MM.1S (cell line): ENCODE data around the gene CYGB.

Experiments used
- EZH2 ChIP-seq: fragments of 300-600 bp; sonication (generic); optimal IDR thresholded peaks from 2 replicates; pipeline ENCODE3; 2017; ENCODE audit warnings: low read depth, mild to moderate bottlenecking, antibody characterized with exemption, low read length, mixed read lengths
- EZH2phosphoT487 ChIP-seq: fragments of 300-600 bp; sonication (generic); IDR thresholded peaks from 2 replicates; pipeline ENCODE4 v1.6.1; 2018; ENCODE audit warnings: antibody characterized with exemption, low read length
- TF ChIP-seq, protein P1 (sequence below): fragments of 300-600 bp; sonication (generic); IDR thresholded peaks from 2 replicates; pipeline ENCODE4 v1.5.1; 2016; ENCODE audit warnings: antibody characterized with exemption, low read length, mixed read lengths

DNA sequence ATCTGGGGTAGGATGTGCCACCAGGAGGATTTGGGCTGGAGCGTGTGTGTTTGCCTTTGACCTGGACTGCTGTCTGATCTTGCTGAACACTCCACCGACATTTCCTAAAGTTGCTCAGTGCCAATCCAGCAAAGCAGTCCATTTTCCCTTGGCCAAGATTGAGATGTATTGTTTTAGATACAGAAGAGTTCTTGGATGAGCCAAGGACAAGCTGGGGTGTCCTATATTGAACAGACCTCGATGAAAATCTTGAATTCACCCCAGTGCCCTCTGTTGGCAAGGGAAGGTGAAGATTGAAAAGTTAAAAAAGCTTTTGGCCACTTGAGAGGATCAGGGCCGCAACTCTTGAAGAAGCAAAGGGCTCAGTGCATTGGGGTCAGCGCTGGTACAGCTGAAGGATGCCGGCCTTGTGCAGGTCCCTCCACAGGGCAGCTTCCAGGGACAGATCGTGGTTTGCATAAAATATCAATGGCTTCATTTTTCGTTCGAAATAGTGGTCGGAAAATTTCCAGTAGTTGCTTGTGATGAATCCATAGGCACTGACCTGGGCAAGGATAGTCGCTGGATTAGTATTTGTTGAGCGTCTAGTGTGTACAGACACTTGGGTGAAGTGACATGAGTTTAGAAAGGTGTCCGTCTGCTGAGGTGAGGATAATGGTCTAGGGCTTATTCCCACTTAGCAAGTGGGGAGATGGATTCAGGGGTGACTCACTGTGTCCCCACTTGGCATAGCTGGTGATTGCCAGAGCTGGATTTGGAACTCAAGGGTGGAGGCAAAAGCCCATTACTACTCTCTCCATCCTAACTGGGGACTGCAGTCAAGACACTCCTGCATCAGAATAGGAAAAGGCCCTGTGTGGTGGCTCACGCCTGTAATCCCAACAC lies 28.5 kb upstream of the CYGB start:
- TF ChIP-seq, protein P1, sequence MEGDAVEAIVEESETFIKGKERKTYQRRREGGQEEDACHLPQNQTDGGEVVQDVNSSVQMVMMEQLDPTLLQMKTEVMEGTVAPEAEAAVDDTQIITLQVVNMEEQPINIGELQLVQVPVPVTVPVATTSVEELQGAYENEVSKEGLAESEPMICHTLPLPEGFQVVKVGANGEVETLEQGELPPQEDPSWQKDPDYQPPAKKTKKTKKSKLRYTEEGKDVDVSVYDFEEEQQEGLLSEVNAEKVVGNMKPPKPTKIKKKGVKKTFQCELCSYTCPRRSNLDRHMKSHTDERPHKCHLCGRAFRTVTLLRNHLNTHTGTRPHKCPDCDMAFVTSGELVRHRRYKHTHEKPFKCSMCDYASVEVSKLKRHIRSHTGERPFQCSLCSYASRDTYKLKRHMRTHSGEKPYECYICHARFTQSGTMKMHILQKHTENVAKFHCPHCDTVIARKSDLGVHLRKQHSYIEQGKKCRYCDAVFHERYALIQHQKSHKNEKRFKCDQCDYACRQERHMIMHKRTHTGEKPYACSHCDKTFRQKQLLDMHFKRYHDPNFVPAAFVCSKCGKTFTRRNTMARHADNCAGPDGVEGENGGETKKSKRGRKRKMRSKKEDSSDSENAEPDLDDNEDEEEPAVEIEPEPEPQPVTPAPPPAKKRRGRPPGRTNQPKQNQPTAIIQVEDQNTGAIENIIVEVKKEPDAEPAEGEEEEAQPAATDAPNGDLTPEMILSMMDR = no peak
- TF ChIP-seq EZH2 = no peak
- TF ChIP-seq EZH2phosphoT487 = no peak
